GM18951 (cell line): ENCODE measurements around the gene OTULIN.

Experiments
- POLR2A ChIP-seq: IDR thresholded peaks from 4 replicates; pipeline ENCODE4 v1.6.1; 2011; ENCODE audit warnings: mild to moderate bottlenecking; ENCODE audit not compliant: insufficient read length, insufficient read depth; ENCODE audit errors: extremely low read depth
- in situ Hi-C: fragments of 300-500 bp; cut with MboI; formaldehyde crosslinking; loops from one replicate; pipeline ENCODE4 v1.12.0; 2022; ENCODE audit warnings: low sequenced_read_pairs, mixed read lengths, inconsistent platforms; ENCODE audit not compliant: unreplicated experiment

OTULIN gene

DNA sequence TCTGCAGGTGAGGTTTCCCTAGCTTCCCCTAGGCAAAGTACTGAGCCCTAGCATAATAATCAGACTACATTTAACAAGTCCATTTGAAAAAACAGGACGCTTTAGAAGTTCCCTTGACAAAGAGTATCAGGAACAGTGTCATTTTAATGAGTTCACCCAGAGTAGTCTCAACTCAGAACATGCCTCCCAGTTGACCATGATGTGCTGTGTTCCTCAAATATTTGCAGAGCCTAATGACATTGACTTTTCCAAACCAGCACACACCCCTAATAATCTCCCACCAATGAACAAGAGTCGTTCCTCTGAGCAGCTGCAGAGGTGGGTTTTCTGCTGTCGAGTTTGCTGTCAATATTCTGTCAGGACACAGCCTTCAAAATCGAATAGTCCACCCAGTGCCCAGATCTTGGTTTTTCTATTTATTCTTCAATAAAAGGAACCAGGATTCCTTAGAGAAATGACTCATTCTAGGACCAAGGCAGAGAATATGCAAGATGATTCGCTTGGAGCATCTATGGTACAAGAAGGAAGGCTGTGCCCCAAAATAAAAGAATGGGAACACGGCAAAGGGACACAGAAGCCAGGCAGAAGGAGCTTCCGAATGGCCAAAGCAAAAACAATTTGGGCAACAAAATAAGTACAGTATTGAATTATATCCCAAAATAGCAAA, 57.6 kb downstream of the OTULIN start:
- in situ Hi-C loops, result no loop called here
- no peak for TF ChIP-seq POLR2A

- in situ Hi-C loops, result no loop called here
- no peak for TF ChIP-seq POLR2A
Observed at GRCh38 chr5:14722923-14723322, 58.4 kb downstream of the OTULIN start.

DNA sequence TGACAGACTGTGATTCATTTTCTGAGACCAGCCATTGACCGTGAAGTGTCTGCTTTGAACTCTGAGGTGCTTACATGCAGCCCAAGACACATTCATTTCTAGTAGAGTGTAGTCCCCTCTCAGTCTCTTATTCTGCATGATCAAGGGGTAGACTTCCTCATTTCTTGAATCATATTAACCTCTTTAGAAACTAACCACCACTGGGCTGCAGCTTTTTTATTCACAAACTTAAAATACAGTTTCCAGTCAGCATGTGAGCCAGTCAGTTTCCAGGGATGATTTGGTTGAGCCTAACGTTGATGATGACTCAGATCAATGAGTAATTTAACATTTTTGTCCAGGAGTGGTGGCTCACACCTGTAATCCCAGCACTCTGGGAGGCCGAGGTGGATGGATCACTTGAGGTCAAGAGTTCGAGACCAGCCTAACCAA, 59.2 kb downstream of the OTULIN start:
- in situ Hi-C loops, result no loop called here

DNA sequence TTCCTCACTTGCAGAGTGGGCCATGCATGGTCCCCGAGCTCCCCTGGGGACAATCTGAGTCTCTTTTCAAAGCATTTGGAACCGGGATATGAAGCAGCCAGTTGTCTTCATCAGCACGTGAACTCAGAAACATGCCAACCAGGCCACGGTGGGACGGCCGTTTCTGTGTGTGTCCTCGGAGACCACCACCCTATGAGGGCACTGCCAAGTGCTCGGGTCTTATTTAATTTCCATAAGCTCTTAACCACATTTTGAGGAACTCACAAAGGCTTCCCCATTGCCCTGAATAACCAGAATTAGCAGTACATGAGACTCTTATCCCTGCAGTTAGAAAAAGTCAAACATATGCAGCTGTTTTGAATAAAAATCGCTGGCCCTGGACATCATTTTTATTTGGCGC, 60.1 kb downstream of the OTULIN start:
- no peak for TF ChIP-seq POLR2A
- in situ Hi-C loops, result no loop called here

More for the DNA sequence above, 59.2 kb downstream of the OTULIN start:
- no peak for TF ChIP-seq POLR2A

- TF ChIP-seq POLR2A, result no peak
- in situ Hi-C loops, result no loop called here
Observed at GRCh38 chr5:14726066-14726838, 61.7 kb downstream of the OTULIN start.

GRCh38 chr5:14727428-14727865, 62.9 kb downstream of the OTULIN start:
- no peak for TF ChIP-seq POLR2A
- in situ Hi-C loops, result no loop called here

- in situ Hi-C loops, result no loop called here
- no peak for TF ChIP-seq POLR2A
Observed at GRCh38 chr5:14727928-14728458, 63.5 kb downstream of the OTULIN start.

- in situ Hi-C loops, result no loop called here
- TF ChIP-seq POLR2A, result no peak
Observed at GRCh38 chr5:14728459-14728938, 64.0 kb downstream of the OTULIN start.

DNA sequence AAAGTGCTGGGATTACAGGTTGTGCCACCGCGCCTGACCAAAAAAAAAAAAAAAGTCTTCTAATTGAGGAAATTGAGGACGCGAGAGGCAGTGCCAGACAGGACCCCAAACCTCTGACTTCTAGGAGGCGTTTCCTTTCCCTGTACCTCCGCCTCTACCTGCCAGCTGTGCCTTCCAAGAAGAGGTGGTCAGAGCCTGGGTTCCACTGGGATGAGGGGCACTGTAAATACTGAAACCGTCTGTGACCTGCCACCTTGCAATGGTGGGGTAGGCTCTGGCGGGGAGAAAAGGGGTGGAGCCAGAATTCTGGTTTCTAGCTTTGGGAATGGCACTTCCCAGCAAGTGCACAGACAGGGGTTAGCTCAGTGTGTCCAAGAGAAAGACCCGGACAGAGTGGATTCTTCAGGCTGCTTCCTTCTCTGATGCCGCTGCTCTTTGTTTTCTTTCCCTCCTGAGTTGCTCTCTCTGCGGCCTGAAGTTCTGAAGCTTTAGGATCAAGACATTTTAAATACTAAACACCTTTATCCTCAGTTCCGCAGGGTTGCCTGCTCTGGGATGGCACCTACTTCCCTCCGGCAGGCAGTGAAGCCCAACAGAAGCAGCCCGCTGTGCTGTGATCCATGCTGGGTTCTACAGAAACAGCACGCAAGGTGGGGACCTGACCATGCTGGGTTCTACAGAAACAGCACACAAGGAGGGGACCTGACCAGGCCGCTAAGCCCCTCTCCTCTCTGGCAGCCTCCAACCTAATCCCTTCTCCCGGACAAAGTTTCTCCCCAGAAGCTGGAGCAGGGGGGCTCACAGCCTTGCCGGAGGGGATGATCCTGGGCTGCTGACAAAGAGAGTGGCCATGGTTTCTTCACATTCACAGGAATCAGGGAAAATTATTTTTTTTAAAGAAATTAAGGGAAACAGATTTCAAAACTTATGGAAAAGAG, 65.2 kb downstream of the OTULIN start:
- in situ Hi-C loops, result loop anchor here (5.0 kb wide), 1 partner anchor 273 kb away; no protein-coding TSS in a partner anchor
- TF ChIP-seq POLR2A, result no peak

DNA sequence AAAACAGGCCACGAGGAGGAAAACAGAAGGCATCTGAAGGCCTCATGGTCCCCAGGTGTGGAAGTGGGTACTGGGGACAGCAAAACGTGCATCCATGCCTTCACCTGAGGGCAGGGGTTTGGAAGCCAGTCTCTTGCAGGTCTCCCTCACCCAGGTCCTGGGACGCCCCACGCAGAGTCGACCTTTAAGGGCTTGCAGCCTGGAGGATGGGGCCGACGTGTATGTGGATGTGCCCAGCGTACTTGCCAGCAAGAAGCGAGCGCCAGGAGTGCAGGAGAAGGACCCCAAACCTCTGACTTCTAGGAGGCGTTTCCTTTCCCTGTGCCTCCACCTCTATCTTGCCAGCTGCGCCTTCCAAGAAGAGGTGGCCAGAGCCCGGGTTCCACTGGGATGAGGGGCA, 65.9 kb downstream of the OTULIN start:
- in situ Hi-C loops, result loop anchor here (5.0 kb wide), 1 partner anchor 272 kb away; no protein-coding TSS in a partner anchor
- TF ChIP-seq POLR2A, result no peak

DNA sequence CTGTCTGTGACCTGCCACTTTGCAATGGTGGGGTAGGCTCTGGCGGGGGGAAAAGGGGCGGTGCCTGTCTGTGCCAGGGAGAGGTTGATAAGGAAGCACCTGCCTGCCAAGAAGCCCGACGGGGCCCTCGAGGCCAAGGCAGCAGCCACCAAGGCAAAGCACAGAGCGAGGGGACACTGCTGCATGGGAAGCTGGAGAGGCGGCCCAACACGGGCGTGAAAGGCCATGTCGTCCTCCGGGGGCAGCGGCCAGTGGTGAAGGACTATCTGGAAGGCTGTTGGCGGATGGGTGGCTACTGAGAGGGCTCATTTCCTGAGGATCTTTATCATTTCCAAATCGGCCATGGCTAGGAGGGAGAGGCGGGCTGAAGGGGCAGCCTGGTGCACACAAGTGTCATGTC, 66.4 kb downstream of the OTULIN start:
- in situ Hi-C loops, result loop anchor here (5.0 kb wide), 1 partner anchor 271 kb away; no protein-coding TSS in a partner anchor
- no peak for TF ChIP-seq POLR2A

GRCh38 chr5:14732991-14733390, 68.5 kb downstream of the OTULIN start:
- in situ Hi-C loops, result loop anchor here (5.0 kb wide), 1 partner anchor 269 kb away; no protein-coding TSS in a partner anchor
- no peak for TF ChIP-seq POLR2A
